NCI-H2081 (cell line): Measurements from ENCODE around the gene HMOX1.

Experiments used
- DNase-seq, 2 experiments: peaks; one replicate each; lab custom pipeline; 2025; lab: John Stamatoyannopoulos, UW

HMOX1 gene, protein sequence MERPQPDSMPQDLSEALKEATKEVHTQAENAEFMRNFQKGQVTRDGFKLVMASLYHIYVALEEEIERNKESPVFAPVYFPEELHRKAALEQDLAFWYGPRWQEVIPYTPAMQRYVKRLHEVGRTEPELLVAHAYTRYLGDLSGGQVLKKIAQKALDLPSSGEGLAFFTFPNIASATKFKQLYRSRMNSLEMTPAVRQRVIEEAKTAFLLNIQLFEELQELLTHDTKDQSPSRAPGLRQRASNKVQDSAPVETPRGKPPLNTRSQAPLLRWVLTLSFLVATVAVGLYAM

DNA sequence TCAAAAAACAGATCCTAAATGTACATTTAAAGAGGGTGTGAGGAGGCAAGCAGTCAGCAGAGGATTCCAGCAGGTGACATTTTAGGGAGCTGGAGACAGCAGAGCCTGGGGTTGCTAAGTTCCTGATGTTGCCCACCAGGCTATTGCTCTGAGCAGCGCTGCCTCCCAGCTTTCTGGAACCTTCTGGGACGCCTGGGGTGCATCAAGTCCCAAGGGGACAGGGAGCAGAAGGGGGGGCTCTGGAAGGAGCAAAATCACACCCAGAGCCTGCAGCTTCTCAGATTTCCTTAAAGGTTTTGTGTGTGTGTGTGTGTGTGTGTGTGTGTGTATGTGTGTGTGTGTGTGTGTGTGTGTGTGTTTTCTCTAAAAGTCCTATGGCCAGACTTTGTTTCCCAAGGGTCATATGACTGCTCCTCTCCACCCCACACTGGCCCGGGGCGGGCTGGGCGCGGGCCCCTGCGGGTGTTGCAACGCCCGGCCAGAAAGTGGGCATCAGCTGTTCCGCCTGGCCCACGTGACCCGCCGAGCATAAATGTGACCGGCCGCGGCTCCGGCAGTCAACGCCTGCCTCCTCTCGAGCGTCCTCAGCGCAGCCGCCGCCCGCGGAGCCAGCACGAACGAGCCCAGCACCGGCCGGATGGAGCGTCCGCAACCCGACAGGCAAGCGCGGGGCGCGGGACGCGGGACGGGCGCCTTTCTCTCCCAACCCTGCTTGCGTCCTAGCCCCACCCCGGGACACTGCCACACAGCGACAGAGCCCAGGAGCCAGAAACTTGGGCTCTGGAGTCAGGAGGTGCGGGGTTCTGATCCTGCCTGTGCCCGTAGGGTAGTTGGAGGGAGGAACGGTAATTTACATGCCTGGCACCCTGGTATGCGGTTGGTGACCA lies at the start of gene HMOX1:
TSS of gene HMOX1 (plus strand) at position 560 of the 887 bp plus-strand sequence. CDS start at position 638, 78 bp downstream.
- peak; percentile 47 to 60 for DNase-seq

DNA sequence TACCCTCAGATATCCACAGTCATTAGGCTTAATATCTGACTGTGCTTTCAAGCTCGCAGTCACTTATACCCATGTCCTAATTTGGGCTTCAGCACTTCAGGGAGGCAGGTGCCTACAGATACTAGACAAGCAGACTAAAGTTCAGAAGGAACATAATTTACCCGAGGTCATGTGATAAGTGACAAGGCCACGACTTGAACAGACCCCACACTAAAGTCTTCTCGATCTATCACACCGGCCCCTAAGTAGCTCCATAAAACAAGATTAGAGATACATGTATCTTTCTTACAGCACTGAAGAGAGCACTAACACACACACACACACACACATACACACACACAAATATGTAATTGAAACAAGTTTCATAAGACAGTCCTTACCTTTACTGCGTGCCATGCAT lies 48.6 kb upstream of the HMOX1 start:
- DNase-seq, result no peak

DNA sequence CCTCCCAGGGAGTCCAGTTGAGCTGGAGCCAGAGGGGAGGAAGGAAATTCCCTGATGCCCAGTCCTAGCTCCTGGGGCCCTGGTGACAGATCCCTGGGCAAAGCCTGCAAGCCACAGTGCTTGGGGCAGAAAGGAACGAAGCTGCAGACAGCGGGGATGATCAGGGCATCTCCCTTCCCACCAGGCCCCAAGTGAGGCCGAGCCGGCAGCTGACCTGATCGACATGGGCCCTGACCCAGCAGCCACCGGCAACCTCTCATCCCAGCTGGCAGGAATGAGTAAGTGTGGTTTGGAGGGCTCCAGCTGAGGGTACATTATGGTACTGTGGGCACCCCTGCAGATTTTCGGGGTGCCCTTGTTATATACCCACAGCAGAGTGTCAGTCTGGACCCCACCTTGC lies 47.7 kb upstream of the HMOX1 start:
- DNase-seq, result no peak

DNA sequence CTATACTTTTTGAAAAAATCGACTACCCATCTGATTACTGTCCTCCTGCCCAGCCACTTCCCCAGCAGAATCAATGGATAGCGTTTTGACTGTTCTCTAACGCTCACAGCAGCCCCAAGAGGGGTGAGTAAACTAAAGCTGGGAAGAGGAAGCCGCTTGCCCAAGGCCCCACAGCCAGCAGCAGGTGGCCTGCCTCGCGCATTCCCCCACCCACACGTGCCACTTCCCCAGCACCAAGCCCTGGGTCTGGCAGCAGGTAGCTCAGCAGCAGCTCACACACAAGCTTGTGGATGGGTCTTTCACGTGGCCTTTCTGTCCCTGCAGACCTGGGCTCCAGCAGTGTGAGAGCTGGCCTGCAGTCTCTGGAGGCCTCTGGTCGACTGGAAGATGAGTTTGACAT lies 46.9 kb upstream of the HMOX1 start:
- no peak for DNase-seq

DNA sequence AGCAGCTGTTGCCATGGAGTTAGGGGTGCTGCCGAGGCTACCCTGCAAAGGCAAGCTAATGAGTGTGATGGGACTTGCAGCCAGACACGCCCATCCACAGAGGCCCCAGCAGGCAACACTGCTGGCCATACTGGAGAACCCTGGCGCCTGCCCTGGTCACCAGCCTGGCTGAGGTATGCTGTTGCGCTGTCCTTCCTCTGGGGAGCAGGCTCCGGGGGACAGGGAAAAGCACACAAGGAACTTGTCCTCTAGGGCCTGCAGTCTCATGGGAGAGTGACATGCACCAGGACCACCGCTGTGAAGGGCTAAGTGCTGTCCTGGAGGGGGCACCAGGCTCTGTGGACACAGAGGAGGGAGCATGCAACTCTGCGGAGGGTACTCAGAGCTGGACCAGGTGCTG lies 45.4 kb upstream of the HMOX1 start:
- DNase-seq, result no peak

DNA sequence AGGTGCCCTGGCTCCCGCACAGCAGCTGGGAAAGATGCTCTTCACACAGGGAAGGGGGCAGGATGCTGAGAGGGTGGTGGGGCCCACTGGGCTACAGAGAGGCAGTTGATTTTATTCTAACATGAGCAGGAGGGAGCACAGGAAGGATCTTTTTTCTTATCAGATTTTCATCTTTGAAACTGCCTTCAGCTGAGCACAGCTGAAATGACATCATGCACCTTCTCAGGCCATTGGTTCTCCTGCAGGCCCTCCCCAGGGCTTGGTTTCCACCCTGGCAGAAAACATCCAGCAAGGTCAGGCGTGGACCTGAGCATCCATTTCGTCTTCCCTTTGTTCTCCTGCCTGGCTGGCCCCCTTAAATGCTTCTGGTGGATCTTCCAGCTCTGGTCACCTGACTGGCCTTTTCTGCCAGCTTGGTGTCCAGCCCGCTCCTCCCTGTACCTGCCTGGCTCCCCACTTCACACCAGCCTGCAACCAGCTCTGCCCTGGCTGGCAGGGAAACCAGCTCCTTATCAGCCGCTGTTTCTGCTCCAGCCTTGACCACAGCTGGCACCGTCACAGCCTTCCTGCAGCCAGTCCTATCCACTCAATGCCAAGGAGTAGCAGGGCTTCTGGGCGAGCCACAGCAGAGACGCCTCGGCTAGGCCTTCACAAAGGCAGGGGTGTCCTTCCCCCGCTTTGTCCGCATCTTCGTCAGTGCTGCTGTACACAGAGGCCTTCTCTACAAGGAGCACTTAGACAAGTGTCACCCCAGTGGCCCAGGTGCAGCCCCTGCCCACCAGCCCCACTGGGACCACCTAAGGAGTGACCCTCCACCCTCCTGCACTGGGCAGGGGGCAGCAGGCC lies 44.7 kb upstream of the HMOX1 start:
- no peak for DNase-seq

DNA sequence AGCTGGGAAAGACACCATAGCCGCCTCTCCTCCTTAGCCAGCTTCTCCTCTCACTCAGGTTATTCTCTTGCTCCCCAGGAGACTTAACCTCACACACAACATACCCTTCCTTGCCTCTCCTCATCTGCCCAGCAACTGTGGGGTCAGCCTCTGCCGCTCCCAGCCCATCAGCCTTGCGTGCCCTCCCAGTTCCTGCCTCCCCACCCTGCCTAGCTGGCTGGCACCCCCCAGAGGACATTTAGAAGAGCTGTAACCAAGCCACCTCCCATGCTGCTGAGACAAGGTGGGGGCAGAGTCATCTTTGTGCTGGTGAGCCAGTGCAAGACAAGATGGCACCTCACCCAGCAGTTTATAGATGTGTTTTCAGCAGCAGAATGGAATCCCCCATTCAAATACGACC lies 43.0 kb upstream of the HMOX1 start:
- no peak for DNase-seq

DNA sequence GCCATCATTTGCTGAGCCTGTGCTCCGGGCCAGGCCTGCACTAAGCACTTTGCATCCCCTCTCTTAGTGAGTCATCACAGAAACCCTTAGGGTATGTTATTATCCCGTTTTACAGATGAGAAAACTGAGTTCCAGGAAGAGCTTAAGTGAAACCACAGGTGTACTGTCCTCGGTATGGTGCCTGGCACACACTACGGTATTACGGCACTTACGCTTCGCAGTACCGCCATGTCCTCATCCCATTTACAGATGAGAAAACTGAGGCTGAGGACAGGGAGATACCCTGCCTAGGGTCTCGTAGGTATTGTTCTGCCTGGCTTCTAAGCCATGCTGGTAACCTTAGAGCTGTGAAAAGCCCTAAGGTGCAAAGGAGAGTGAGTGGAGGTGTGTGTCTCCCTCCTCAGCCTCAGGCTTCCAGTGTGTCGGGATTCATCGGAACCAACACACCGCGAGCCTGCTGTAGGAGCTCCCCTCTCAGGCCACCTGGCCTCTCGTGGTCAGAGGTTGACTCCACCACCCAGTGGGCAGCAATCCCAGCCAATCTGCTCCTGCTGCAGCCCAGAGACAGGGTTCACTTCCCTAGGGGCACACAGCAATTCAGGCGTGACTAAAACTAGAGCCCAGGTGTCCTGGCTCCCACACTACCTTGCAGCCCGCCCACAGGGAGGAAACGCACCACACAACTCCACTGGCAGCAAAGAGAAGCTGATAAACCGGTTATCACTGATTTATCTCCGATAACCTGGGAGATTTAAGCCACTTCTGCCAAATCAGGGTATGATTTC lies 39.6 kb upstream of the HMOX1 start:
- no peak for DNase-seq

DNA sequence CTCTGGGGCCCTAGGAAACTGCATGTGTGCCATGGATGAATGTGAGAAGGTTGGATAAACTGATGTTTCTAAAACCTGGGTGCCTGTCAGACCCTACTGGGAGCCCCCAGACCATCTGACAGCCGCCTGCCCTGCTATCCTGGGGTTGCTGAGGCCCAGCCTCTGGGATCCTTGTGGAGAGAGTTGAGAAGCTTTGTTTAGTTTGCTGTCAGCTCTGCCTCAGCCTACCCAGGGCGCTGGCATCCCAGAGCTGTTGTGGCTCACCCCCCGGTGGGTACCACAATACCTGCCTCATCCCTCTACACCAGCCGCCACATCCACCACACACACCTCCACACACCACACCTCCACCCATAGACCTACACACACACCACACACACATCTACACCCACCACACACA lies 38.5 kb upstream of the HMOX1 start:
- no peak for DNase-seq

DNA sequence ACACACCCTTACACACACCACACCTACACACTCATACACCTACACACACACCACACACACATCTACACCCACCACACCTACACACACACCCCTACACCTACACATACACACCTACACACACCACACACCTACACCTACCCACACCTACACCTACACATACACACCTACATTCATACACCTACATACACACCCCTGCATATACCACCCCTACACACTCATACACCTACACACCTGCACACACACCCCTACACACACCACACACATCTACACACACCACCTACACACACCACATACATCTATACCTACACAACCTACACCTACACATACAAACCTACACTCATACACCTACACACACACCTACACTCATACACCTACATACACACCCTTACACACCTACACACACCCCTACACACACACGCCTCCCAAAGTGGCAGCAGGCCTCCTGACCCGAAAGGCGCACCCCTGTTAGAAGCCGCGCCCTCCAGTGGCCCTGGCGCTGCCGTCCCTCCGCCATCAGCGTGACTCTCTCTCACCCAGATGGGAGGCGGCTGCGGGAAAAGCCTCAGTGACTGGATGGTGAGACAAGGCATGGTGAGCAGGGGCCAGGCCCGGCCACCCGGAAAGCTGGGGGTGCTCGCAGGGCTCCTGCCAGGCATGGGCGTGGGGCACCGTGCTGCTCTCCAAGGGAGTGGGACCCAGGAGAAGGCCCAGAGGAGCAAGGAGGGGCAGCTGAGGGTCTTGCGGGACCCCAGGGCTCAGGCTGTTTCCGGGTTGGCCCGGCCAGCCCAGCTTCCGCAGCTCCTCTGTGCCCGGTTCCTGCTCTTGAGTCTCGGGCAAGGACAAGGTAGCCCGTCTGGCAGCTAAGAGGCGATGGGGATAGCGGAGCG lies 37.0 kb upstream of the HMOX1 start:
- no peak for DNase-seq

DNA sequence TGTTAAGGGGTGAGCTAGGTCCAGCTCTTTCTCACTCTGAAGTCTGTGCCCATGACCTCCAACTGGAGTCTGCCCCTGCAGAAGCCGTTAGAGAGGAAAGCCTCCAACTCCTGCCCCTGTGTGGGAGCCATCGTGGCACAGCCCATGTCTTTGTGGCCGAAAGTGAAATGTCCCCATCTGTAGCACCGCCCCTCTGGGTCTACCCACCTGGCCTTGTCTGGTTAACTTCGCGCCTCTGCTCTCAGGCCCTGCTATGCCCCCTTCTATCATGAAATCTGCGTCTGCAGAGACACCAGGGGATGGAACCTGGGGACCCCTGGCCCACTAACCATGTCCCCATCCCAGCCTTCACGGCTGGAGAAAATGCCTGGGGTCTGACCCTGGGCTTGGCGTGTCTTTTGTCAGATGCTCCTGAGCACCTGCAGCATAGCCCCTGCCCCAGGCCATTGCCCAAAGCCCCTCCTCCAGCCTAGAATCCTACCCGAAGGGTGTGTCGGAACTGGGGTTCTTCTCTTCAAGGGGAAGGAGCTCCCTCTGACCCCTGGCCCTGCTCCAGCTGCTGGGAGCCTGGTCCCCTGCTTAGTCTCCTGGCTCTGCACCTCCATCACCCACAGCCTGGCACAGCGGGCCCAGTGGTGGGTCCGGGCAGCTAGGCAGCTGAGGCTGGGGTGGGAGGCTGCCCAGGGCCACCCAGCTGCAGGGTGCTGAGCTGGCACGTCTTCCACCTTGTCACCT lies 35.8 kb upstream of the HMOX1 start:
- no peak for DNase-seq

DNA sequence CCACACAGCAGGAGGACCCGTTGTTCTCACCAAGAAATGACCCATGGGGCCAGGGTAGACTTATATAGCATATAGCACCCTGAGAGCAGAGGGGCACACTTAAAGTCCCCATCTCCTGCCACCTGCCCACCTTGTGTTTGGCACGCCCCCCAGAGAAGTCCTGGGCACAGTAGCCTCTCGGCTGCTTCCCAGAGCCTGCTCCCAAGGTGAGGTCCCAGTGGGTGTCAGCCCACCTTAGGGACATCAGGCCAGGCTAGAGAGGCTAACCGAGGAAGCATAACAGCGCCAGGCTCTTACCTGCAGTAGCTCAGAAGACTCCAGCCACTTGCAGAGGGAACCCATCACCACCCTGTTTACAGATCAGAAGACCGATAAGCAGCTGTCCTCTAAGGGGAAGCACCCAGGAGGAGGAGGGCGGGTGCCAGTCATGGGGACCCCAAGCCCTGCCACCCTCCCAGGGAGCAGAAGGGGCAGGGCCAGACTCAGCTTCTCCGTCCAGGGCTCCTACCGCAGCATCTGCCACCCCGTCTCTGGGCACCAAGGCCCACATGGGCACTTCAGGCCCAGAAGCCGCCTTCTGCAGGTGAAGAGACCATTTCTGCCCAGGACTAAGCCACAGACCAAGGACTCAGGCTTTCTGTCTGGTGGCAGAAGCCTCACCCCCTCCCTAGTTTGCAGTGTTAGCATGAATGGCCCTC lies 34.9 kb upstream of the HMOX1 start:
- DNase-seq, result no peak

DNA sequence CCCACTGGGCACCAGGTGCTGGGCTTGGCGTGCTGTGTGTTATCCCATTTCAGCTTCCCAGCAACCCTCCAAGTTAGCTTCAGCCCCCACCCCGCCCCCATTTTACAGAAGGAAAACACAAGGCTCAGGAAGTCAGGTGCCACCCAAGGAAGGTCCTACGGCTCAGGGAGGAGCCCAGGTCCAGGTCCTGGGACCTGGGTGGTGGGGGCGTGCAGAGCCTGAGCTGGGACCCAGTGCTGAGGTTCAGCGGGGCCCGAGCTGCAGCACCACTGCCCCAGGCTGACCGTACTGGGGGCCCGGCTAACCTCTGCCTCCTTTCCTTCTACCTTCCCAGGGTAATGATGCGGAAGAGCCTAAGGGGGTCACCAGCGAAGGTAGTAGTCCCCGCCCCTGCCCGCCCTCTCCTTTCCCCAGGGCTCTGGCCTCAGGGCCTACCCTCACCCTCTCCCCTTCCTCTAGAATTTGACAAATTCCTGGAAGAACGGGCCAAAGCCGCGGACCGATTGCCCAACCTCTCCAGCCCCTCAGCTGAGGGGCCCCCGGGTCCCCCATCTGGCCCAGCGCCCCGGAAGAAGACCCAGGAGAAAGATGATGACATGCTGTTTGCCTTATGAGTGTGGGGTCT lies 34.2 kb upstream of the HMOX1 start:
- no peak for DNase-seq

DNA sequence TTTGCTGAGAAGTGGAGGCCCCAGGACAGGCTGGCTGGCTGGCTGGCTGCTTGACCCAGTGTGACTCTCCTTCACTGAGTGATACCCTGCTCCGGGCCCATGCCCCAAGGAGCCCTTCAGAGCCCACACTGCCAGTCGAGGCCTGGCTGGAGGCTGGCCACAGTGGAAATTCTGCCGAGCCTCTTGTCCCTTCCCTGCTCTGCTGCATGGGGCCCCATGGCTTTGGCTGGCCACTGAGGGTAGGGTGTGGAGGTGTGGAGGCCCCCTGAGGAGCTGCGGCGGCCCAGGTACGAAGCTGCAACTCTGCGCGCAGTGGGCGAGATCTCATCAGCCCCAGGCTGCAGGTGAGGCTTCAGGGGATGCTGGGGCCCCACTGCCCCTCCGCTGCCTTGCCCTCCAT lies 33.4 kb upstream of the HMOX1 start:
- DNase-seq, result no peak

DNA sequence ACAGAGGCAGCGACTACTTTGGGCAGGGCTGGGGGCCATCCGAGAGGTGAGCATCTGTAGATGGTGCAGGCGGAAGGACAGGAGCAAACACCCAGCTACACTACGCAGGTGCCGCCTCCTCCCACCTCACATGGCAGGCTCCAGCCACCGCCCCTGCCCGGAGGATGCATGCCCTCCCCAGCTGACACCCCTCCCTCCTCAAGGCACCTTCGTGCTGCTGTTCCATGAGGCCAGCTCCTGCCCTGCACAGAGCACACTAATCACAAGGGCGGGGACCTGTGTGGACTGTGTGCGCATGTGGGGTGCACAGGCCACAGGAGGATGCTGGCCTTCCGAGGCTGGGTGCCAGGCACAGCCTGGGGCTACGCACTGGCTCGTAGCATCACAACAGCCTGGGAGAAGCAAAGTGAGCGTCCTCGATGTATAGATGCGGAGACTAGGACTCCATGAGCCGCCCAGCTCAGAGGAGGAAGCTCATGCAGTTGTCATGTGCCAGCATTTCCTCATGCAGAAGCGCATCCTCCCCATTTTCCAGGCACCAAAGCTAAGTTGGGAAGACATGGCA lies 32.8 kb upstream of the HMOX1 start:
- no peak for DNase-seq

DNA sequence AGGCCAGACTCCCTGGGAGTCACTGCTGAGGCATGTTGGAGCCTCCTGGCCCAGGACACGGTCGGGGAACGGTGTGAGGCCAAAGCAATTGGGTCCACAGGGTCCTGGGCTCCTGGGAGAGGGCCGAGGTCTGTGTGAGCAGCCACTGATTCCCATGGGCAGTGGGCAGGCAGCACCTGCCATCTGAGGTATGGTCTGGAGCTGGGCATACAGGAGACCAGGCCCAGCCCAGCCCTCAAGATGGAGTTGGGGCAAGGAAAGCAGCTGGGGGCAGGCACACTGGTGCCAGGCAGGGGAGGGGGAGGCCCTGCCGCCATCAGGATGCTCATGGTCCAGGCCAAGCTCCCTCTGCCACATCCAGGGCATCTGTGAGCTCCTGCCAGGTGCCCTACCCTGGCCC lies 32.2 kb upstream of the HMOX1 start:
- no peak for DNase-seq

DNA sequence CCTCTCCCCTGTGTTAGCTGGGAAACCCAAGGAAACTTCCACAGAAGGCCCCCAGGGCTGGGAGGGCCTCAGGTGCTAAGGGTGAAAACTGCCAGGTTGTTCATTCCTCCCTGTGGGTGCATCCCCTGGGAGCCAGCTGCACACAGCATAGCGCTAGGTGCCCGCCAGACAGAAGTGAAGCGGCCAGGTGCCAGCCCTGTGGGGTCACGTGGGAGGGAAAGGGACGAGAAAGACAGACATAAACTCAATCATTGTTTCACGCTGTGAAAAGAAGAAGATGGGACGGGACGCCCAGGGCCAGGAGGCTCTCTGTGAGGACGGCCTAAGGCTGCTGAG lies 31.6 kb upstream of the HMOX1 start:
- DNase-seq, result peak in 1 of 2 experiments; percentile 78

DNA sequence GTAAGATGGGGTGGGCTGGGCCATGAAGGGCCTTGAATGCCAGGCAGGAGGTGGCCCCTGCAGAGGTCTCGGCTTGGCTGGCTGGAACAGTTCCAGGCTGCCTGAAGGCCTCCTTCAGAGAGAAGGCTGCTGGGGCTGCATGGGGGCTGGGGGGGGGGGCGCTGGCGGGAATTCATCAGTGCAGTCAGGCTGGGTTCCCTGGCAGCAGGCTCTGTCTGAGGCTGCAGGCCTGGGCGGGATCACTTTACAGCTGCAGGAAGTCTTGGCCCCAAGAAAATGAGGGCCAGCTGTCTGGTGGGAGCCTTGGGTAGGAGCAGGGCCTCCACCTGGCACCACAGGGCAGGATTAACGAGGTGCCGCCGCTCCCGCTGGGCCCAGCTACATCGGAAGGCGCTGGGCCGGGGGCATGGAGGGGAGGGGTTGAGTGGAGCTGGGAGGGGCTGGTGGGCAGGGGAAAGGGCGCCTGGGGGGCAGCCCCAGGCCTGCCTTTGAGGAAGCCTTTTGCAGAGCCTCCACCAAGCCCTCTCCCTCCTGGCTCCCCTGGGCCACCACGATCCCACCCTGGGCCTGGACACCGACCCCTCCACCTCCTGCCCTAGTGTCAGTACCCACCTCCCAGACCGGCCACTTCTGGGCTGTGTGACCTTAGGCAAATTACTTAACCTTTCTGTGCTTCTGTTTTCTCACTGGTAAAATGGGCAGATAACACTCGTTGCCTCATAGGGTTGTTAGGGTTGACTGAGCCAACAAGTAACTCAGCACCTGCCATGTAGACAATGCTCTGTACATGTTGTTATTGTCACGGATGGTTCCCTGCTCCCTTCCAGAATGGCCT lies 31.0 kb upstream of the HMOX1 start:
- DNase-seq, result peak; percentile 58 to 78
